WTC11 (cell line): ENCODE results near the gene PRX. TPM values are rescaled to one million over a fixed set of nuclear protein-coding genes. Genes with fewer than 3 reads are reported as not detected.
A peak's percentile ranks its signal among the peaks of the same experiment; 100 is the strongest.

ENCODE experiments used
- ATAC-seq: fragments of 200-7000 bp; cut with Tn5 transposase; 2 replicates; pipeline ENCODE4 v1.10.0; 2021; ENCODE audit warnings: mild to moderate bottlenecking, moderate library complexity
- CTCF ChIA-PET: fragments of 300-600 bp; sonication (Branson Sonifier 250); formaldehyde crosslinking; loops from one replicate; lab custom pipeline; 2021; ENCODE audit warnings: antibody characterized with exemption; lab: Charles Lee
- POLR2A ChIA-PET: fragments of 350-600 bp; sonication (Branson Sonifier 250); formaldehyde crosslinking; loops from one replicate; lab custom pipeline; 2021; ENCODE audit warnings: antibody characterized with exemption; lab: Charles Lee
- DNase-seq: peaks from one replicate; pipeline ENCODE4 v3.0.0; 2021; ENCODE audit warnings: low spot score
- H3K27ac Mint-ChIP-seq: 2 replicates; pipeline ENCODE4 v1.8.0; 2021; ENCODE audit warnings: mixed read lengths
- H3K27me3 Mint-ChIP-seq: 2 replicates; pipeline ENCODE4 v1.8.0; 2021; ENCODE audit warnings: low read depth, mild to moderate bottlenecking, moderate library complexity, mixed read lengths
- H3K36me3 Mint-ChIP-seq: 2 replicates; pipeline ENCODE4 v1.8.0; 2021; ENCODE audit warnings: mixed read lengths
- H3K4me1 Mint-ChIP-seq: 2 replicates; pipeline ENCODE4 v1.8.0; 2022; ENCODE audit warnings: mixed read lengths
- H3K4me3 Mint-ChIP-seq: 2 replicates; pipeline ENCODE4 v1.8.0; 2021; ENCODE audit warnings: mild to moderate bottlenecking, moderate library complexity, mixed read lengths
- H3K9me3 Mint-ChIP-seq: 2 replicates; pipeline ENCODE4 v1.8.0; 2021; ENCODE audit warnings: mixed read lengths
- ESRRA ChIP-seq: sonication (generic); formaldehyde crosslinking; IDR thresholded peaks from 2 replicates; pipeline ENCODE4 v1.8.1; 2022; ENCODE audit warnings: mild to moderate bottlenecking, missing genetic modification reagents, borderline replicate concordance
- GTF2I ChIP-seq: fragments of 250-450 bp; sonication (Bioruptor Pico); conservative IDR thresholded peaks from 2 replicates; pipeline ENCODE4 v1.4.0; 2021; ENCODE audit warnings: mild to moderate bottlenecking
- KAT7 ChIP-seq: sonication (generic); formaldehyde crosslinking; IDR thresholded peaks from 2 replicates; pipeline ENCODE4 v1.8.1; 2023; ENCODE audit warnings: missing genetic modification reagents, mild to moderate bottlenecking, borderline replicate concordance
- NFATC4 ChIP-seq: fragments of 250-450 bp; sonication (Bioruptor Pico); IDR thresholded peaks from 2 replicates; pipeline ENCODE4 v1.9.0; 2021; ENCODE audit warnings: mild to moderate bottlenecking
- NR3C1 ChIP-seq: sonication (generic); formaldehyde crosslinking; conservative IDR thresholded peaks from 2 replicates; pipeline ENCODE4 v1.8.1; 2023; ENCODE audit warnings: low read depth, mild to moderate bottlenecking, missing genetic modification reagents
- RORB ChIP-seq: fragments of 250-450 bp; sonication (Bioruptor Pico); IDR thresholded peaks from 2 replicates; pipeline ENCODE4 v1.9.0; 2021; ENCODE audit warnings: mild to moderate bottlenecking
- SMAD3 ChIP-seq: sonication (generic); formaldehyde crosslinking; IDR thresholded peaks from 2 replicates; pipeline ENCODE4 v1.8.0; 2022; ENCODE audit warnings: missing genetic modification reagents, mild to moderate bottlenecking, borderline replicate concordance
- ZBTB21 ChIP-seq: sonication (generic); formaldehyde crosslinking; IDR thresholded peaks from 2 replicates; pipeline ENCODE4 v1.8.1; 2023; ENCODE audit warnings: mild to moderate bottlenecking, missing genetic modification reagents, borderline replicate concordance
- total RNA-seq: library from RNA; stranded (reverse); gene quantifications from 3 replicates; pipeline ENCODE4 v1.2.3, GENCODE V29; 2021
- TF ChIP-seq, protein P1 (sequence below): sonication (generic); formaldehyde crosslinking; IDR thresholded peaks from 2 replicates; pipeline ENCODE4 v1.8.0; 2023; ENCODE audit warnings: mild to moderate bottlenecking, missing genetic modification reagents
- TF ChIP-seq, protein P2 (sequence below): sonication (generic); formaldehyde crosslinking; IDR thresholded peaks from 2 replicates; pipeline ENCODE4 v1.8.1; 2022; ENCODE audit warnings: mild to moderate bottlenecking, moderate library complexity, missing genetic modification reagents
- TF ChIP-seq, protein P3 (sequence below): sonication (generic); formaldehyde crosslinking; conservative IDR thresholded peaks from 2 replicates; pipeline ENCODE4 v1.8.1; 2023; ENCODE audit warnings: mild to moderate bottlenecking, low read depth, missing genetic modification reagents, moderate library complexity
- TF ChIP-seq, protein P4 (sequence below): sonication (generic); formaldehyde crosslinking; IDR thresholded peaks from 2 replicates; pipeline ENCODE4 v1.8.0; 2022; ENCODE audit warnings: mild to moderate bottlenecking, missing genetic modification reagents
- TF ChIP-seq, protein P5 (sequence below): sonication (generic); formaldehyde crosslinking; IDR thresholded peaks from 2 replicates; pipeline ENCODE4 v1.8.1; 2023; ENCODE audit warnings: mild to moderate bottlenecking, missing genetic modification reagents, borderline replicate concordance
- TF ChIP-seq, protein P6 (sequence below): fragments of 250-450 bp; sonication (Bioruptor Pico); IDR thresholded peaks from 2 replicates; pipeline ENCODE4 v1.8.0; 2021; ENCODE audit warnings: mild to moderate bottlenecking

PRX gene
- total RNA-seq, 1 experiment from 2014 or later, result 8.4 TPM

DNA sequence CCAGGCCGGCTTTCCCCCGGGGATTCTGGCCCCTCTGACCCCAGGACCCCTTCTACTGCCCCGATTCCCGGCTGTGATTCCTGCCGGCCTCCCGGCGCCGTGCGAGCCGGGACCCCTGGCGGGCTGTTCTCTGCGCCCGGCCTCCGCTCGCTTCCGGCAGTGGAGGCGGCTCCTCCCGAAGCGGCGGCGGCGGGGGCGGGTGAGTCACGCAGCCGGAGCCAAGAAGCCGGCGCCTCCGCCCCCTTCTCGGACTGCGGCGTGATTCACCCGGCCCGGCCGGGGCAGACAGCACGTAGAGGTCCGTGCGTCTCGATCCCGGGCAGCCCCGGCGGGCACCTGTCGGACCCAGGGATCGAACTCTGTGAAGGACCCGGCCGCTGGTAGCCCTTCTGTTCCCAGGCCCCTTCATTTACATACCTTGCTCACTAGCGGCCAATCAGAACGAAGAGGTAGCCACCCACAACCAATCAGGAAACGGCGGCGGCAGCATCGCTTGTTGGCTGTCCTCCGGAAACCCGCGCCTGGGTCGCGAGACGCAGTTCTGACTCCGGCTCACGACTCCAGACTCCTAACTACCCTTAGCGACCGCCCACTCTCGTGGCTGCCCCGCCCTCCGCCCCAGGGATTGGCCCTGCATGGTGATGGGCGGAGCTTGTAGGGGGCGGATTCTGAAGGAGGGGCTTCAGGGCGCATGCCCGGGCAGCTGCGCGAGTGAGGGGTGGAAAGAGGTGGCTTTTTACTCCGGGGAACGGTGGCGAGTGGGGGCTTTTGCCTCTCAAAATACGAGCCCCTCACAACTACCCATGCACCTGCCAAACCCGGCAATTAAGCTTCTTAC lies 12.5 kb upstream of the PRX start, which contains the start of gene SERTAD1 (continued):
- no peak for TF ChIP-seq NFATC4 (CRISPR knock-in tag)
- TF ChIP-seq KAT7 (CRISPR knock-in tag), result no peak
- TF ChIP-seq, protein P1, sequence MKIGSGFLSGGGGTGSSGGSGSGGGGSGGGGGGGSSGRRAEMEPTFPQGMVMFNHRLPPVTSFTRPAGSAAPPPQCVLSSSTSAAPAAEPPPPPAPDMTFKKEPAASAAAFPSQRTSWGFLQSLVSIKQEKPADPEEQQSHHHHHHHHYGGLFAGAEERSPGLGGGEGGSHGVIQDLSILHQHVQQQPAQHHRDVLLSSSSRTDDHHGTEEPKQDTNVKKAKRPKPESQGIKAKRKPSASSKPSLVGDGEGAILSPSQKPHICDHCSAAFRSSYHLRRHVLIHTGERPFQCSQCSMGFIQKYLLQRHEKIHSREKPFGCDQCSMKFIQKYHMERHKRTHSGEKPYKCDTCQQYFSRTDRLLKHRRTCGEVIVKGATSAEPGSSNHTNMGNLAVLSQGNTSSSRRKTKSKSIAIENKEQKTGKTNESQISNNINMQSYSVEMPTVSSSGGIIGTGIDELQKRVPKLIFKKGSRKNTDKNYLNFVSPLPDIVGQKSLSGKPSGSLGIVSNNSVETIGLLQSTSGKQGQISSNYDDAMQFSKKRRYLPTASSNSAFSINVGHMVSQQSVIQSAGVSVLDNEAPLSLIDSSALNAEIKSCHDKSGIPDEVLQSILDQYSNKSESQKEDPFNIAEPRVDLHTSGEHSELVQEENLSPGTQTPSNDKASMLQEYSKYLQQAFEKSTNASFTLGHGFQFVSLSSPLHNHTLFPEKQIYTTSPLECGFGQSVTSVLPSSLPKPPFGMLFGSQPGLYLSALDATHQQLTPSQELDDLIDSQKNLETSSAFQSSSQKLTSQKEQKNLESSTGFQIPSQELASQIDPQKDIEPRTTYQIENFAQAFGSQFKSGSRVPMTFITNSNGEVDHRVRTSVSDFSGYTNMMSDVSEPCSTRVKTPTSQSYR, result no peak
- TF ChIP-seq, protein P2, sequence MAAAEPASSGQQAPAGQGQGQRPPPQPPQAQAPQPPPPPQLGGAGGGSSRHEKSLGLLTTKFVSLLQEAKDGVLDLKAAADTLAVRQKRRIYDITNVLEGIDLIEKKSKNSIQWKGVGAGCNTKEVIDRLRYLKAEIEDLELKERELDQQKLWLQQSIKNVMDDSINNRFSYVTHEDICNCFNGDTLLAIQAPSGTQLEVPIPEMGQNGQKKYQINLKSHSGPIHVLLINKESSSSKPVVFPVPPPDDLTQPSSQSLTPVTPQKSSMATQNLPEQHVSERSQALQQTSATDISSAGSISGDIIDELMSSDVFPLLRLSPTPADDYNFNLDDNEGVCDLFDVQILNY (CRISPR knock-in tag), result peak; percentile 42; the same call in 1 of the 2 replicates
- TF ChIP-seq NR3C1 (CRISPR knock-in tag), result no peak
- TF ChIP-seq RORB (CRISPR knock-in tag), result no peak
- no peak for TF ChIP-seq SMAD3
- TF ChIP-seq, all 79 proteins: peak for 14

DNA sequence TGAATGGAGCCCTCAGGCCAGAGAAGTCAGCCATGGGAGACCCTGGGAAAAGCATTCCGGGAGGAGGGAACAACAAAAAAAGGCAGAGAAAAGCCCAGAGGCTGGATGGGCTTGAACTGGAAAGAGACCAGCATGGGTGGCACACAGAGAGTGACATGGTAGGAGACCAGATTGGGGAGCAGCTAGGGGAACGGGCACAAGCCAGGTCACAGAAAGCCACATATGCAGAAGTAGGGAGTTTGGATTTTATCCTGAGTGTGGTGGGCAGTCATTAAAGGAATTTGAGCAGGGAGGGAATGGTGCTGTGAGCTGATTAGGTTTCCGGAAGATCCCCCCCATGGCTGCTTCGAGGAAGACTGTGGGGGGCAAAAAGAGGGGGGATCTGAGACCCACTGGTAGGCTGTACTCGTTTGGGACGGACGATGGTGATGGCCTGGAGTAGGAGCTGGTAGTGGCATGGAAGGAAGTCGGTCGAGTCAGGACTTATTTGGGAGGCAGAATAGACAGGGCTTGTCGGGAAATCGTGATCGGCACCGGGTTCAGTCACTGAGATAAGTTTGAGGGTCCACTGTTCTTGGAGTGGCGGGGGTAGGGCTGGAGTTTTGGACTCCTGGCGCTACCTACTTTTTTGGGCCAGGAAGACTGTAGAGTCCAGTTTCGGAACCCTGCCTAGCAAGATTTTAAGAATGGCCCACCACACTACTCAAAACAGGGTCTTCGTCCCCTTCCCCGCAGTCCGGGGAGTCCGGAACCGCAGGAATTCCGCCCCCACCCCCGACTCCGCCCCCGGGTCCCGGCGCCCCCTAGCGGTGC lies 11.7 kb upstream of the PRX start:
- Mint-ChIP-seq H3K27ac (peak overlapping the region; percentile 97), H3K9me3 (no peaks in the 10 kb centered on the region), H3K4me1 (peaks cover 16% of the 10 kb centered on the region), H3K36me3 (no peaks in the 10 kb centered on the region; the same call in 1 of the 2 replicates), H3K27me3 (peaks cover 3% of the 10 kb centered on the region; the same call in 1 of the 2 replicates), H3K4me3 (peak overlapping the region; percentile 91)
- DNase-seq (no peak), ATAC-seq (no peak)
- ChIA-PET POLR2A (interaction anchor here (0.5 to 1.8 kb wide), 2 partner anchors 11 to 1791 kb away, joined by 4 to 11 read pairs; partner anchors contain the start of gene PRX), CTCF (interaction anchor here (0.7 to 1.7 kb wide), 11 partner anchors 9 to 179 kb away, joined by 3 to 12 read pairs (median 4); partner anchors contain the start of genes BLVRB and PRX)
- TF ChIP-seq, protein P3, sequence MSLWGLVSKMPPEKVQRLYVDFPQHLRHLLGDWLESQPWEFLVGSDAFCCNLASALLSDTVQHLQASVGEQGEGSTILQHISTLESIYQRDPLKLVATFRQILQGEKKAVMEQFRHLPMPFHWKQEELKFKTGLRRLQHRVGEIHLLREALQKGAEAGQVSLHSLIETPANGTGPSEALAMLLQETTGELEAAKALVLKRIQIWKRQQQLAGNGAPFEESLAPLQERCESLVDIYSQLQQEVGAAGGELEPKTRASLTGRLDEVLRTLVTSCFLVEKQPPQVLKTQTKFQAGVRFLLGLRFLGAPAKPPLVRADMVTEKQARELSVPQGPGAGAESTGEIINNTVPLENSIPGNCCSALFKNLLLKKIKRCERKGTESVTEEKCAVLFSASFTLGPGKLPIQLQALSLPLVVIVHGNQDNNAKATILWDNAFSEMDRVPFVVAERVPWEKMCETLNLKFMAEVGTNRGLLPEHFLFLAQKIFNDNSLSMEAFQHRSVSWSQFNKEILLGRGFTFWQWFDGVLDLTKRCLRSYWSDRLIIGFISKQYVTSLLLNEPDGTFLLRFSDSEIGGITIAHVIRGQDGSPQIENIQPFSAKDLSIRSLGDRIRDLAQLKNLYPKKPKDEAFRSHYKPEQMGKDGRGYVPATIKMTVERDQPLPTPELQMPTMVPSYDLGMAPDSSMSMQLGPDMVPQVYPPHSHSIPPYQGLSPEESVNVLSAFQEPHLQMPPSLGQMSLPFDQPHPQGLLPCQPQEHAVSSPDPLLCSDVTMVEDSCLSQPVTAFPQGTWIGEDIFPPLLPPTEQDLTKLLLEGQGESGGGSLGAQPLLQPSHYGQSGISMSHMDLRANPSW (CRISPR knock-in tag), result no peak
- 0 out of 2 replicates have a peak, but pooled peaks have one; percentile 41 for TF ChIP-seq GTF2I (CRISPR knock-in tag)

DNA sequence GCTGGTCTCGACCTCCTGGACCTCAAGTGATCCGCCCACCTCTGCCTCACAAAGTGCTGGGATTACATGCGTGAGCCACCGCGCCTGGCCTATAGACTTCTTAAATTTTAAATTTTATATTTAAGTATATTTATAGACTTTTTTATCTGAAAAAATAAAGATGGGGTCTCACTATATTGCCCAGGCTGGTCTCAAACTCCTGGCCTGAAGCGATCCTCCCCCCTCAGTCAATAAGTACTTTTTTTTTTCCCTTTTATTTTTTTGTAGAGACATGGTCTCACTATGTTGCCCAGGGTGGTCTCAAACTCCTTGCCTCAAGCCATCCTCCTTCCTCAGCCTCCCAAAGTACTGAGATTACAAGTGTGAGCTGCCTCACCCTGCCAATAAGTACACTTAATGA lies 10.8 kb upstream of the PRX start:
- peaks cover 16% of the 10 kb centered on the region for H3K4me1 Mint-ChIP-seq
- ATAC-seq (no peak), DNase-seq (no peak)
- H3K27ac Mint-ChIP-seq, result no peak overlapping the region
- H3K9me3 Mint-ChIP-seq, result no peaks in the 10 kb centered on the region
- POLR2A ChIA-PET, result interaction anchor here (0.5 to 1.8 kb wide), 2 partner anchors 10 to 1790 kb away, joined by 4 to 11 read pairs; partner anchors contain the start of gene PRX
- no peak overlapping the region for H3K4me3 Mint-ChIP-seq
- peaks cover 3% of the 10 kb centered on the region for H3K27me3 Mint-ChIP-seq
- CTCF ChIA-PET, result interaction anchor here (0.9 to 1.7 kb wide), 8 partner anchors 9 to 180 kb away, joined by 3 to 12 read pairs (median 4); partner anchors contain the start of genes BLVRB and PRX
- H3K36me3 Mint-ChIP-seq, result no peaks in the 10 kb centered on the region; the same call in 1 of the 2 replicates
- no peak for TF ChIP-seq ESRRA (CRISPR knock-in tag)
- TF ChIP-seq ZBTB21 (CRISPR knock-in tag), result no peak
- TF ChIP-seq, protein P4, sequence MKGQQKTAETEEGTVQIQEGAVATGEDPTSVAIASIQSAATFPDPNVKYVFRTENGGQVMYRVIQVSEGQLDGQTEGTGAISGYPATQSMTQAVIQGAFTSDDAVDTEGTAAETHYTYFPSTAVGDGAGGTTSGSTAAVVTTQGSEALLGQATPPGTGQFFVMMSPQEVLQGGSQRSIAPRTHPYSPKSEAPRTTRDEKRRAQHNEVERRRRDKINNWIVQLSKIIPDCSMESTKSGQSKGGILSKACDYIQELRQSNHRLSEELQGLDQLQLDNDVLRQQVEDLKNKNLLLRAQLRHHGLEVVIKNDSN (CRISPR knock-in tag), result no peak
- TF ChIP-seq GTF2I (CRISPR knock-in tag), result no peak
- TF ChIP-seq, protein P5, sequence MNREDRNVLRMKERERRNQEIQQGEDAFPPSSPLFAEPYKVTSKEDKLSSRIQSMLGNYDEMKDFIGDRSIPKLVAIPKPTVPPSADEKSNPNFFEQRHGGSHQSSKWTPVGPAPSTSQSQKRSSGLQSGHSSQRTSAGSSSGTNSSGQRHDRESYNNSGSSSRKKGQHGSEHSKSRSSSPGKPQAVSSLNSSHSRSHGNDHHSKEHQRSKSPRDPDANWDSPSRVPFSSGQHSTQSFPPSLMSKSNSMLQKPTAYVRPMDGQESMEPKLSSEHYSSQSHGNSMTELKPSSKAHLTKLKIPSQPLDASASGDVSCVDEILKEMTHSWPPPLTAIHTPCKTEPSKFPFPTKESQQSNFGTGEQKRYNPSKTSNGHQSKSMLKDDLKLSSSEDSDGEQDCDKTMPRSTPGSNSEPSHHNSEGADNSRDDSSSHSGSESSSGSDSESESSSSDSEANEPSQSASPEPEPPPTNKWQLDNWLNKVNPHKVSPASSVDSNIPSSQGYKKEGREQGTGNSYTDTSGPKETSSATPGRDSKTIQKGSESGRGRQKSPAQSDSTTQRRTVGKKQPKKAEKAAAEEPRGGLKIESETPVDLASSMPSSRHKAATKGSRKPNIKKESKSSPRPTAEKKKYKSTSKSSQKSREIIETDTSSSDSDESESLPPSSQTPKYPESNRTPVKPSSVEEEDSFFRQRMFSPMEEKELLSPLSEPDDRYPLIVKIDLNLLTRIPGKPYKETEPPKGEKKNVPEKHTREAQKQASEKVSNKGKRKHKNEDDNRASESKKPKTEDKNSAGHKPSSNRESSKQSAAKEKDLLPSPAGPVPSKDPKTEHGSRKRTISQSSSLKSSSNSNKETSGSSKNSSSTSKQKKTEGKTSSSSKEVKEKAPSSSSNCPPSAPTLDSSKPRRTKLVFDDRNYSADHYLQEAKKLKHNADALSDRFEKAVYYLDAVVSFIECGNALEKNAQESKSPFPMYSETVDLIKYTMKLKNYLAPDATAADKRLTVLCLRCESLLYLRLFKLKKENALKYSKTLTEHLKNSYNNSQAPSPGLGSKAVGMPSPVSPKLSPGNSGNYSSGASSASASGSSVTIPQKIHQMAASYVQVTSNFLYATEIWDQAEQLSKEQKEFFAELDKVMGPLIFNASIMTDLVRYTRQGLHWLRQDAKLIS (CRISPR knock-in tag), result no peak
- TF ChIP-seq, protein P6, sequence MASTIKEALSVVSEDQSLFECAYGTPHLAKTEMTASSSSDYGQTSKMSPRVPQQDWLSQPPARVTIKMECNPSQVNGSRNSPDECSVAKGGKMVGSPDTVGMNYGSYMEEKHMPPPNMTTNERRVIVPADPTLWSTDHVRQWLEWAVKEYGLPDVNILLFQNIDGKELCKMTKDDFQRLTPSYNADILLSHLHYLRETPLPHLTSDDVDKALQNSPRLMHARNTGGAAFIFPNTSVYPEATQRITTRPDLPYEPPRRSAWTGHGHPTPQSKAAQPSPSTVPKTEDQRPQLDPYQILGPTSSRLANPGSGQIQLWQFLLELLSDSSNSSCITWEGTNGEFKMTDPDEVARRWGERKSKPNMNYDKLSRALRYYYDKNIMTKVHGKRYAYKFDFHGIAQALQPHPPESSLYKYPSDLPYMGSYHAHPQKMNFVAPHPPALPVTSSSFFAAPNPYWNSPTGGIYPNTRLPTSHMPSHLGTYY (CRISPR knock-in tag), result no peak
